ENCODE measurements around the gene ZNF132.
A peak's percentile ranks its signal among the peaks of the same experiment; 100 is the strongest.

Gene ZNF132

DNA sequence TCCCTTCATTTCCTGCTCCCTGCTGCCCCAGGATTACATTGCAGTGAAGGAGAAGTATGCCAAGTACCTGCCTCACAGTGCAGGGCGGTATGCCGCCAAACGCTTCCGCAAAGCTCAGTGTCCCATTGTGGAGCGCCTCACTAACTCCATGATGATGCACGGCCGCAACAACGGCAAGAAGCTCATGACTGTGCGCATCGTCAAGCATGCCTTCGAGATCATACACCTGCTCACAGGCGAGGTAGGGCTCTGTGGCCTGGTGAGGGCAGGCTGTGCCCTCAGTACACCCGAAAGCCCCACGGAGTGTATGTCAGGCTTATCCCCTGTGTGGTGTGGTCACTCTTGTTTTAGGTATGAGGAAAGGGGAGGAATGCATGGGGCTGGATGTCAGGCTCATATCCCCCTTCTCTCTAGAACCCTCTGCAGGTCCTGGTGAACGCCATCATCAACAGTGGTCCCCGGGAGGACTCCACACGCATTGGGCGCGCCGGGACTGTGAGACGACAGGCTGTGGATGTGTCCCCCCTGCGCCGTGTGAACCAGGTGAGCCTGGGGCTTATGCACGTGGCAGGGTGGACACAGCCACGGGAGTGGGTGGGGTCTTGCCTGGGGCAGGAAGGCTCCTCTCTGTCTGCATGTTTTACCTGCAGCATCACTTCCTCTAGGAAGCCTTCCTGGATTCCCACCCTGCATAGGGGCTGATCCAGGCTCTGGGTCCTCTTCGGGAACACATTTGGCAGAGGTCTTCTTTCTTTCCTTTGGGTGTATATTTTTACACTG, 46.8 kb downstream of the ZNF132 start:
- FAIRE-seq: no peak
- DNase-seq (ENCODE audit: insufficient read length, low spot score): no peak

DNA sequence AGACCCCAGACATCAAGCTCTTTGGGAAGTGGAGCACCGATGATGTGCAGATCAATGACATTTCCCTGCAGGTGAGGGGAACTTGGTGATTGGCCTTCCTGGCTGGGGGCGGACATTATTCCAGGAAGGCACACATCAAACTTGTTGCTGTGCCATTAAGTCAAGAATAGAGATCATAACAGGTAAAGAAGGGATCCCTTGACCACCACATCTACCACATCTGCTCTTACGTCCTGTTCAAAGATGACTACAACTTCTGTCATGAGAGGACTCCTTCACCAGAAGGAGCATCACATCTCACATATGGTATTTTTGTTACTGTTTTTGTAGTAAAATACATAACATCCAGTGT, 51.8 kb downstream of the ZNF132 start:
- FAIRE-seq (no peak), DNase-seq (ENCODE audit: insufficient read length, low spot score) (no peak)

DNA sequence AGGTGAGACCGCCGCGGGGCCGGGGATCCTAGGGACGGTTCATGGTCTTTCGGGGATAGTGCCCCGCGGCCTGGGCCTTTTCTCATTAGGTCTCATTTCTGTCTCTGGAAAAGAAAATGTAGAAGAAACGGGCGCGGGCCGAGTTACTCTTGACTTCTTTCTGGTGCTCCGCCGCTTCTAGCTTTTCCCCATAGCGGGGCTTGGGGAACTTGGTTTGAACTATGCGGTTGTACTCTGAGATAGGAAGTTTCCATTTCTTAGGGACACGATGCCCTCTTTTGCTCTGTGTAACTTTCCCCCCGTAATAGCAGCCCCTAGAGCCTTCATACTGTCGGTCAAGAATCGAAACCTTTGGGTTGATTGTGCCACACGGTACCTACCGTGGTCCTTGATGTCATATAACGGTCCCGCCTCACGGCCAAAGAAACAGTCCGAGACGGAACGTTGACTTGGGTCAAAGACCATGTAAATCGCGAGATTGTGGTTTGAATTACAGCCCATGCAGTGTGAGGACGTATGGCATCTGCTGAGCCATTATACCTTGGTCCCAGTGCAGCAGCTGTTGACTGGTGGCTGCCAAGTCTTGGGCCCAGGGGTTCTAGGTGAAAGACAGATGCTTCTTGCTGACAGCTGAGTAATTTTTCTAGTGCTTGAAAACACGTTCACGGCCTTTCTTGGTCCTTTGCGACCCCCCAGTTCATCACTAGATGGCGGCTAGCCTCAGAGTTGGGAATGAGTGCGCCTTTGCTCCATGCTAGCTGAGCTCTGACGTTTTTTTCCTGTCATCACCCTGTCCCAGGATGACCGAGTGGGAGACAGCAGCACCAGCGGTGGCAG, 52.4 kb downstream of the ZNF132 start:
- DNase-seq (ENCODE audit: insufficient read length, low spot score) (no peak), FAIRE-seq (no peak)

DNA sequence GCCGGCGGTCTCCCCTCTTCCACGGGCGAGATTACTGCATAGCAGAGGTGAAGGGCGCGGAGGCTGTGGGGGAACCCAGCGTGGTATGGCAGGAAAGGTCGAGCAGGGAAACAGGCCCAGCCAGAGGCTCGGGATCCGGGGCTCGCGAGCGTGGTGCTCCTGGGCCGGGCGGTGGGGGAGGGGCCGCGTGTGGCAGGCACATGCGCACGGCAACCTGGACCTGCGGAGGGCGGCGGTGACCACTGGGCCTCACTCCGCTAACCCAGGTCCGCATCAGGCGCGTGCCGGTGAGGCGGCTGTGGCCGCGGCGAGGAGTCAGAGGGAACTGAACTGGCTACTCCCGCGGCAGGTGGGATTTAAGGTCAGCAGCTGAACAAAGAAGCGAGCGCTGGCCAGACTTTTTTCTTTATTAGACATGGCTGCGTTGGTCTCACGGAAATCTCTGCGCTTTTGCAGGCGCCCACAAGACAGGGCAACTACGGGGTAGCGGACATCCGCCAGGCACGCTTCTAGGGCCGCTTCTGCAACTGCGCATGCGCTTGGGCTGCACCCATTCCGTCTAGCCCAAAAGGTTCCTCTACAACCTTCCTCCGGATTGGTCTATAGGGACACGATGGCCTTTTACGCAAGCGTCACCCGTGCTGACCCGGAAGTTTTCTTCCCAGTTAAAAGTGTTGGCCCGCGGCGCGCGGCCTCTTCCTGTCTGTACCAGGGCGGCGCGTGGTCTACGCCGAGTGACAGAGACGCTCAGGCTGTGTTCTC, 53.2 kb downstream of the ZNF132 start, which contains the start of gene RPS5:
Gene RPS5, plus strand, starts transcription at position 694 of the 762 bp plus-strand sequence. CDS start 869 bp downstream, outside the sequence.
- peak; percentile 99 for DNase-seq (ENCODE audit: insufficient read length, low spot score)
- FAIRE-seq: peak; percentile 96

DNA sequence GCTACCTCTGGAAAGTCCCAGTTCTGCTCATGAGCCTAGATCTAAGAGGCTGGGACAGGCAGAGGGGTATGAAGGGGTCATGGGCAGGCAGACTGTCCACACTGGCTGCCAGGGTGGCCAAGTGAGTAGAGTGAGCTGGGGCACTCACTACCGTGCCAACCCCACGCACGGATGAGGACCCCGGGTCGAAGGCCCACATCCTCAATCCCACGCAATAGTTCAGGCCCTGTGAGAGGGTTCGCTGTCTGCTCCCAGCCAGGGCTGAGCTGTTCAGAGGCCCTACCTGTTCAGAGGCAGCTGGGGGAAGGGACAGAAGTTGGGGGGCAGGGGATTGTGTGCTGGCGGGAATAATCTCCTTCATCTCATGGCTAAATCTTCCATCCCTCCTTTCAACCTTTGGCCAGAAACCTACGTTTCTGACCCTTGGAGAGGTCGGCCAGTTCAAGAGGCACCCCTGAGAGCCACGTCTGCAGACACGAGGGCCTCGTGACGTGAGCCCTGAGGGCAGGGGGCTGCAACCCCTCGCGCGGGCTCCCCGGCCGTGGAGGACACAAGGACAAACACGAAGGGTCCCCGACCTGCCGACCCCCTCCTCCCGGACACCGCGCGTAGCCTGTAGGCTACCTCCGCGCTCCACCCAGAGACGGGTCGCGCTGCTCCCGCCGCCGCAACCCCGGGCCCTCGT, 53.9 kb downstream of the ZNF132 start:
- FAIRE-seq: no peak

DNA sequence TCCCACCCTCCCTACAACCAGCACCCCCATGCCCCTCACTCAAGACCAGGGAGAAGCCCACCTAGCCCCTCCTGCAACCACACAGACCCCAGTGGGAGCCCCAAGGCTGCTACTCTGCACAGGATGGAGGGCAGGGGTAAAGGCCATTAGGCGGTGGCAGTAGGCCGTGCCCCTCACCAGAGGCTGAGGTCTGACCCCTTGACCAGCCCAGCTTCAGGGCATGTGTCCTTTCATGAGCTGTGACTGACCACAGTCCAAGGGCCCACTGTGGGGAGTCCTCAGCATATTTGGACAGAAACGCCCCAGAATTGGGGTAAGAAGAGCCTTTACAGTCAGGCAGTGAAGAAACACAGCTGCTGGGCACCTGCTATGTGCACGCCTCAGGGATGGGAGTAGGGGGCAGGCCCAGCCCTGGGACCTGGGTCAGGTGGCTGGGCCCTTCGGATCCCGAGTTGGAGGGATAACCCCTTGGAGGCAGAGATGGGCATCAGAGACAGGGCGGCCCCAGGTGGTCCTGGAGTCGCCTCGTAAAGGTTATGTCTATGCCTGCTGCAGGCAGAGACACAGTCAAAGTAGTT, 54.6 kb downstream of the ZNF132 start:
- no peak for DNase-seq (ENCODE audit: insufficient read length, low spot score)
- no peak for FAIRE-seq

More for the DNA sequence above, 53.9 kb downstream of the ZNF132 start:
- DNase-seq (ENCODE audit: insufficient read length, low spot score): no peak

DNA sequence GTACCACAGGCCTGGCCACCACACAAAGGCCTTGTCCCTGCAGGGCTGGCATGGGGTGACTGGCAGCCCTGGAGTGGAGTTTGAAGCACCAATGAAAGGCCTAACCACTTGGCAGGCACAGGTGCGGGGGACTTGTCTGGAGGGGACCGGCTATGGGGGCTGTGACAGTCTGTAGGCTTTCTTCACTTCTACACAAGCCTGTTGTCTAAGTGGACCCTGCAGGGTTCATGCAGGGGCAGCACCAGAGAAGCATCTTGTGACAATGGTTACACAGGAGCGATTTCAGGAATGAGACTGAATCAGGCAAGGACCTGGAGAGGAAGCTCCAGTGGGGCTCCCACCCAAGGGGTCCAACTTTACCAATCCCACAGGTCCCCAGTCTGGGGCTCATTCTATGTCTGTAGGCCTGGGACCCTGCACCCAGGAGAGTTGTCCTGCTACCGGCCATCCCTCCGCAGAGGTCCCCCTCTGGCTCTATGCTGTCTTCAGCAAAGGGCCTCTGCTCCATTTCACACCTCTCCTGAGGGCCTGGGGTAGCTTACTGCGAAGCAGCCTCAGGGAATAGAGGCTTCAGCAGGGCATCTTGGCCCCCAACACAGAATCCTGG, 56.9 kb downstream of the ZNF132 start:
- no peak for DNase-seq (ENCODE audit: insufficient read length, low spot score)
- no peak for FAIRE-seq
